Gastrocnemius medialis (tissue), 4 donors: ENCODE data around the gene EIF3I.

Source experiments
- CTCF ChIP-seq, 5 experiments: fragments of 450-650 bp in 3 of 5; fragments of 200-600 bp in 2 of 5; sonication (generic) in 2 of 5; IDR thresholded peaks in 4 of 5; conservative IDR thresholded peaks in 1 of 5; 1 replicate in 4 of 5; 2 replicates in 1 of 5; pipeline ENCODE4 v1.5.1; 2016 to 2019; ENCODE audit warnings: antibody characterized with exemption in 5 of 5, mild to moderate bottlenecking in 3 of 5, moderate library complexity in 3 of 5
- POLR2A ChIP-seq, 2 donors: fragments of 450-650 bp; IDR thresholded peaks; one replicate each; pipeline ENCODE4 v1.6.1; 2017; ENCODE audit warnings: antibody characterized with exemption in 2 of 2, mild to moderate bottlenecking in 2 of 2, moderate library complexity in 2 of 2

GRCh38 chr1:32276032-32276782 lies 54.0 kb downstream of the EIF3I start:
- TF ChIP-seq CTCF (IDR thresholded peaks at IDR 0.05 in 4 of 5, conservative IDR thresholded peaks at IDR 0.05 in 1 of 5) (no peak), POLR2A (IDR thresholded peaks at IDR 0.05) (no peak)
